SK-N-SH (cell line): ENCODE results near the gene PIF1. TPM values are rescaled to one million over a fixed set of nuclear protein-coding genes. Genes with fewer than 3 reads are reported as not detected.
"Not testable (repeated sequence)": the region's sequence is repeated elsewhere in the genome, so short reads cannot be mapped to it uniquely, and the experiment has no call there.

Experiments used
- CTCF ChIA-PET: fragments of 300-600, 350-600 bp; formaldehyde crosslinking; extraction: SDS; loops from one replicate; lab custom pipeline; 2021; lab: Yijun Ruan, JAX
- POLR2A ChIA-PET: fragments of 350-600 bp; sonication (Branson Sonifier 250); formaldehyde crosslinking; extraction: SDS; loops from one replicate; lab custom pipeline; 2020; ENCODE audit warnings: antibody characterized with exemption, inconsistent platforms; lab: Yijun Ruan, JAX
- DNase-seq: peaks from one replicate; pipeline ENCODE4 v3.0.0; 2012
- H2AFZ ChIP-seq: fragments of 200-600 bp; sonication (generic); 2 replicates; pipeline ENCODE4 v1.8.1; 2016; ENCODE audit warnings: antibody characterized with exemption, mild to moderate bottlenecking, low read depth
- H3F3A ChIP-seq: fragments of 200-600 bp; sonication (generic); replicated peaks from 2 replicates; pipeline ENCODE3; 2016; ENCODE audit warnings: antibody characterized with exemption, mild to moderate bottlenecking; ENCODE audit not compliant: insufficient read depth
- H3K27ac ChIP-seq, 2 experiments: fragments of 200-500 bp in 1 of 2; fragments of 200-600 bp in 1 of 2; sonication (Bioruptor generic) in 1 of 2; sonication (generic), shearing (Covaris generic) in 1 of 2; 2 replicates each; pipeline versions ENCODE4 v1.5.1 to v1.6.1; 2014 to 2016; ENCODE audit warnings: low read depth in 2 of 2, inconsistent platforms in 1 of 2, low read length in 1 of 2, mild to moderate bottlenecking in 1 of 2, mixed read lengths in 1 of 2
- H3K27me3 ChIP-seq: fragments of 200-600 bp; sonication (generic), shearing (Covaris generic); 2 replicates; pipeline ENCODE4 v1.6.1; 2016; ENCODE audit warnings: mixed run types; ENCODE audit not compliant: insufficient read depth
- H3K36me3 ChIP-seq, 2 experiments: fragments of 200-500 bp in 1 of 2; fragments of 200-600 bp in 1 of 2; sonication (Bioruptor generic) in 1 of 2; sonication (generic) in 1 of 2; replicated peaks in 1 of 2; 2 replicates each; pipeline versions ENCODE3 to v1.5.1; 2014 to 2016; ENCODE audit warnings: low read length in 1 of 2, mild to moderate bottlenecking in 1 of 2; ENCODE audit not compliant: insufficient read depth in 2 of 2, control insufficient read depth in 1 of 2
- H3K4me1 ChIP-seq, 2 experiments: fragments of 200-500 bp in 1 of 2; fragments of 200-600 bp in 1 of 2; sonication (Bioruptor generic) in 1 of 2; sonication (generic), shearing (Covaris generic) in 1 of 2; 2 replicates each; pipeline versions ENCODE4 v1.5.1 to v1.6.1; 2014 to 2016; ENCODE audit warnings: low read depth in 1 of 2, low read length in 1 of 2, mixed run types in 1 of 2; ENCODE audit not compliant: insufficient read depth in 2 of 2, control insufficient read depth in 1 of 2
- H3K4me2 ChIP-seq: fragments of 200-600 bp; sonication (generic), shearing (Covaris generic); 2 replicates; pipeline ENCODE4 v1.6.1; 2017; ENCODE audit warnings: mixed run types
- H3K4me3 ChIP-seq, 2 experiments: fragments of 200-500 bp in 1 of 2; fragments of 200-600 bp in 1 of 2; sonication (Bioruptor generic) in 1 of 2; sonication (generic), shearing (Covaris generic) in 1 of 2; 2 replicates each; pipeline versions ENCODE4 v1.5.1 to v1.8.1; 2014 to 2016; ENCODE audit warnings: low read depth in 2 of 2, inconsistent platforms in 1 of 2, low read length in 1 of 2, mild to moderate bottlenecking in 1 of 2, mixed read lengths in 1 of 2, moderate library complexity in 1 of 2
- H3K79me2 ChIP-seq: fragments of 200-600 bp; sonication (generic); 2 replicates; pipeline ENCODE4 v1.8.1; 2017; ENCODE audit warnings: mild to moderate bottlenecking; ENCODE audit not compliant: insufficient read depth
- H3K9ac ChIP-seq: fragments of 200-600 bp; sonication (generic); 2 replicates; pipeline ENCODE4 v1.6.1; 2017; ENCODE audit warnings: mixed run types
- H3K9me2 ChIP-seq: fragments of 200-600 bp; sonication (generic); 2 replicates; pipeline ENCODE4 v1.6.1; 2017; ENCODE audit warnings: mixed run types
- H3K9me3 ChIP-seq: fragments of 200-600 bp; sonication (generic); 2 replicates; pipeline ENCODE4 v1.6.1; 2017; ENCODE audit warnings: mixed run types, mild to moderate bottlenecking, moderate library complexity
- H4K20me1 ChIP-seq: fragments of 200-600 bp; sonication (generic); 2 replicates; pipeline ENCODE4 v1.6.1; 2017; ENCODE audit warnings: mild to moderate bottlenecking, mixed run types; ENCODE audit not compliant: insufficient read depth
- CHD2 ChIP-seq: fragments of 150-350 bp; IDR thresholded peaks from 2 replicates; pipeline ENCODE4 v1.6.1; 2018; ENCODE audit warnings: low read length; ENCODE audit not compliant: partially characterized antibody
- EZH2phosphoT487 ChIP-seq: fragments of 200-600 bp; sonication (generic); IDR thresholded peaks from 2 replicates; pipeline ENCODE4 v1.6.1; 2017; ENCODE audit warnings: low read depth, mixed run types, mild to moderate bottlenecking, antibody characterized with exemption, moderate library complexity, borderline replicate concordance
- FOXM1 ChIP-seq: IDR thresholded peaks from 2 replicates; pipeline ENCODE4 v1.4.0; 2012; ENCODE audit warnings: low read depth, mild to moderate bottlenecking
- GABPA ChIP-seq: IDR thresholded peaks from 2 replicates; pipeline ENCODE4 v1.4.0; 2012; ENCODE audit warnings: low read depth, mild to moderate bottlenecking
- MAX ChIP-seq: IDR thresholded peaks from 2 replicates; pipeline ENCODE4 v1.4.0; 2012; ENCODE audit warnings: low read depth
- MXI1 ChIP-seq: IDR thresholded peaks from 2 replicates; pipeline ENCODE4 v1.6.1; 2012; ENCODE audit warnings: mild to moderate bottlenecking, low read depth, low read length, improper control_type of control experiment
- NFIC ChIP-seq: IDR thresholded peaks from 2 replicates; pipeline ENCODE4 v1.4.0; 2012; ENCODE audit warnings: borderline replicate concordance
- RAD21 ChIP-seq: IDR thresholded peaks from 2 replicates; pipeline ENCODE4 v1.6.1; 2012; ENCODE audit warnings: mild to moderate bottlenecking, low read length
- SIN3A ChIP-seq: IDR thresholded peaks from 2 replicates; pipeline ENCODE4 v1.6.1; 2012; ENCODE audit warnings: low read depth, mild to moderate bottlenecking, low read length, moderate library complexity, borderline replicate concordance
- TAF1 ChIP-seq: IDR thresholded peaks from 2 replicates; pipeline ENCODE4 v1.6.1; 2012; ENCODE audit warnings: low read depth, mild to moderate bottlenecking, low read length, moderate library complexity, borderline replicate concordance
- TCF12 ChIP-seq: IDR thresholded peaks from 2 replicates; pipeline ENCODE4 v1.4.0; 2012
- USF2 ChIP-seq: fragments of 150-350 bp; IDR thresholded peaks from 2 replicates; pipeline ENCODE4 v1.6.1; 2017; ENCODE audit warnings: antibody characterized with exemption, low read length, low read depth, borderline replicate concordance
- WGBS: methylation state at CpG from one replicate; pipeline ENCODE4 v1.1.6; 2017; ENCODE audit warnings: low lambda C conversion rate; 5-methylcytosine and 5-hydroxymethylcytosine counted together
- polyA plus RNA-seq, 3 experiments: library from polyadenylated mRNA; depleted of rRNA; stranded (reverse); fragments of >200 nt; gene quantifications; 2 replicates each; pipeline ENCODE4 v1.2.3, GENCODE V29; 2012

Gene PIF1
- polyA plus RNA-seq, 1 of the 3 experiments (the other 2 are of a cell fraction): 12.4 TPM

GRCh38 chr15:64824929-64825430 is 467 bp downstream of the PIF1 start:
- Histone ChIP-seq H3K9me2 (no peaks in the 10 kb centered on the region), H3K4me2 (peak overlapping the region; percentile 98), H3K4me1 (peaks cover 0 to 16% of the 10 kb centered on the region in 2 experiments; a peak in 1 of 4 replicates), H3K9me3 (no peaks in the 10 kb centered on the region), H2AFZ (peak overlapping the region; percentile 86), H3K27me3 (no peaks in the 10 kb centered on the region), H3K9ac (peak overlapping the region; percentile 75), H3K36me3 (no peaks in the 10 kb centered on the region), H3K27ac (peak overlapping the region; percentile 39 to 68), H3F3A (peaks cover 2% of the 10 kb centered on the region), H3K4me3 (peak overlapping the region; percentile 63 to 75), H3K79me2 (peaks cover 17% of the 10 kb centered on the region; the same call in 1 of the 2 replicates), H4K20me1 (no peaks in the 10 kb centered on the region)
- CTCF ChIA-PET: interaction anchor here (0.8 to 1.0 kb wide), 2 partner anchors 12 to 94 kb away, joined by 3 read pairs; no protein-coding TSS in a partner anchor
- TF ChIP-seq EZH2phosphoT487 (no peak), USF2 (no peak), MAX (no peak), RAD21 (no peak), MXI1 (no peak), SIN3A (no peak), CHD2 (no peak), FOXM1 (no peak), GABPA (no peak), TCF12 (no peak), NFIC (no peak)
- DNase-seq: peak; percentile 45
- POLR2A ChIA-PET: interaction anchor here (0.6 to 1.8 kb wide), 6 partner anchors 9 to 165 kb away, joined by 3 to 20 read pairs (median 5); partner anchors contain the start of gene SPG21
- 5% methylated on average over 17 of the region's 17 CpGs for WGBS

GRCh38 chr15:64816452-64816851 is 9.0 kb downstream of the PIF1 start:
- ChIA-PET POLR2A (interaction anchor here (1.3 kb wide), 1 partner anchor 9 kb away, joined by 6 read pairs; the partner anchor contains the start of gene PIF1), CTCF (interaction anchor here (1.2 to 1.8 kb wide), 2 partner anchors 84 to 88 kb away, joined by 4 to 6 read pairs; no protein-coding TSS in a partner anchor)
- Histone ChIP-seq H3K79me2 (no peaks in the 10 kb centered on the region), H3K4me1 (peaks cover 0 to 14% of the 10 kb centered on the region in 2 experiments; a peak in 2 of 4 replicates), H3K4me2 (no peak overlapping the region), H3K27me3 (no peaks in the 10 kb centered on the region), H3F3A (no peaks in the 10 kb centered on the region), H4K20me1 (no peaks in the 10 kb centered on the region), H3K9ac (no peak overlapping the region), H2AFZ (no peak overlapping the region), H3K27ac (no peak overlapping the region), H3K4me3 (no peak overlapping the region), H3K9me2 (no peaks in the 10 kb centered on the region), H3K9me3 (no peaks in the 10 kb centered on the region), H3K36me3 (no peaks in the 10 kb centered on the region)
- DNase-seq: no peak
- no peak for TF ChIP-seq TAF1
- TF ChIP-seq MXI1: no peak
- WGBS: 100% methylated on average over 6 of the region's 13 CpGs

GRCh38 chr15:64814965-64815364 is 10.5 kb downstream of the PIF1 start:
- ChIA-PET CTCF (interaction anchor here (1.2 to 1.8 kb wide), 3 partner anchors 83 to 86 kb away, joined by 4 to 6 read pairs (median 4); no protein-coding TSS in a partner anchor), POLR2A (interaction anchor here (1.3 kb wide), 1 partner anchor 11 kb away, joined by 6 read pairs; the partner anchor contains the start of gene PIF1)
- not testable (repeated sequence) for H3K27ac ChIP-seq, H3K27me3 ChIP-seq, H3K4me2 ChIP-seq, H3K9me2 ChIP-seq, H2AFZ ChIP-seq, H3K4me3 ChIP-seq, H3K9me3 ChIP-seq, H4K20me1 ChIP-seq, H3K79me2 ChIP-seq, H3F3A ChIP-seq, H3K36me3 ChIP-seq, DNase-seq, H3K9ac ChIP-seq
- WGBS: 97% methylated on average over 4 of the region's 4 CpGs
- peaks cover 0 to 14% of the 10 kb centered on the region in 2 experiments; a peak in 2 of 4 replicates for H3K4me1 ChIP-seq

GRCh38 chr15:64814283-64814682 is 11.2 kb downstream of the PIF1 start:
- H3K36me3 ChIP-seq, H2AFZ ChIP-seq, H3K4me3 ChIP-seq, DNase-seq, H3K9me3 ChIP-seq, H3K79me2 ChIP-seq, H3K27me3 ChIP-seq, H3K9me2 ChIP-seq, H3K9ac ChIP-seq, H3F3A ChIP-seq, H3K27ac ChIP-seq, POLR2A ChIA-PET, H3K4me2 ChIP-seq, H4K20me1 ChIP-seq: not testable (repeated sequence)
- 95% methylated on average over 8 of the region's 8 CpGs for WGBS
- peaks cover 0 to 14% of the 10 kb centered on the region in 2 experiments; a peak in 2 of 4 replicates for H3K4me1 ChIP-seq
- CTCF ChIA-PET: interaction anchor here (0.8 to 9.5 kb wide), 2 partner anchors 83 to 128 kb away, joined by 3 to 286 read pairs; no protein-coding TSS in a partner anchor
